ENCODE measurements around the gene GBX2. TPM values are rescaled to one million over a fixed set of nuclear protein-coding genes. Genes with fewer than 3 reads are reported as not detected.

The GBX2 gene
- total and polyA plus RNA-seq, 10 of the 15 experiments (the other 5 are each of a cell fraction or from before 2014, with no cell fraction given): not detected

GRCh38 chr2:236207472-236207871 lies 39.3 kb upstream of the GBX2 start (continued):
- no peak for TF ChIP-seq EGR1 (IDR thresholded peaks at IDR 0.05; ENCODE audit: borderline replicate concordance in 1 of 2, low read depth in 2 of 2, low read length in 2 of 2)
- TF ChIP-seq MXI1 (IDR thresholded peaks at IDR 0.05; ENCODE audit: low read depth, low read length): no peak
- TF ChIP-seq ZNF207 (IDR thresholded peaks at IDR 0.05; ENCODE audit: borderline replicate concordance): no peak
- TF ChIP-seq ATF2 (IDR thresholded peaks at IDR 0.05; ENCODE audit: low read length): no peak
- TF ChIP-seq TBL1XR1 (IDR thresholded peaks at IDR 0.05; ENCODE audit: low read depth, low read length): no peak
- TF ChIP-seq ZNF274 (IDR thresholded peaks at IDR 0.05; ENCODE audit: insufficient read depth, insufficient read length): no peak

- CTCF ChIA-PET: no interaction called here
- H3K79me2 ChIP-seq (ENCODE audit: control insufficient read depth, insufficient read depth, low read length): no peaks in the 10 kb centered on the region
- no peak overlapping the region for H3K27ac ChIP-seq (ENCODE audit: control insufficient read depth, insufficient read depth)
- 0% methylated on average over 2 of the region's 2 CpGs for WGBS (ENCODE audit: insufficient coverage, insufficient replicate concordance, low lambda C conversion rate, missing lambda C conversion rate)
- POLR2A ChIA-PET: no interaction called here
- intact Hi-C loops (cut with micrococcal nuclease; ENCODE audit: unreplicated experiment) (no loop called here), in situ Hi-C loops (cut with MboI) (no loop called here)
- H3K4me2 ChIP-seq (ENCODE audit: control insufficient read depth, insufficient read depth): no peak overlapping the region
- no TSS peak for BruUV-seq (replicated peaks)
- no peak overlapping the region for H2AFZ ChIP-seq (ENCODE audit: control insufficient read depth, low read depth, low read length)
- no peaks in the 10 kb centered on the region for H3K9me3 ChIP-seq (replicated peaks; ENCODE audit: control insufficient read depth, insufficient read depth, low read length)
- DNase-seq (ENCODE audit: low read depth, low spot score) (no peak), FAIRE-seq (no peak), ATAC-seq (no peak)
- H3K36me3 ChIP-seq (ENCODE audit: control insufficient read depth in 2 of 2, insufficient read depth in 2 of 2, low read length in 1 of 2): no peaks in the 10 kb centered on the region
- H3K27me3 ChIP-seq (replicated peaks in 1 of 2; ENCODE audit: control insufficient read depth in 2 of 2, insufficient read depth in 2 of 2, low read length in 1 of 2): peaks cover 0 to 2% of the 10 kb centered on the region in 2 experiments; a peak in 2 of 4 replicates
- SMC1A ChIA-PET (ENCODE audit: uncharacterized antibody, unreplicated experiment): no interaction called here
- no peaks in the 10 kb centered on the region for H3K4me1 ChIP-seq (ENCODE audit: control insufficient read depth, insufficient read depth, low read length)
- RAD21 ChIA-PET (ENCODE audit: unreplicated experiment): no interaction called here
- H4K20me1 ChIP-seq (ENCODE audit: control insufficient read depth, insufficient read depth): no peaks in the 10 kb centered on the region
- no peak overlapping the region for H3K4me3 ChIP-seq
- TF ChIP-seq MXI1 (IDR thresholded peaks at IDR 0.05; ENCODE audit: low read depth, low read length) (no peak), PAX8 (IDR thresholded peaks at IDR 0.05) (no peak), SPI1 (IDR thresholded peaks at IDR 0.05; ENCODE audit: borderline replicate concordance, insufficient read depth, low read depth, low read length) (no peak), DPF2 (IDR thresholded peaks at IDR 0.05) (no peak), EED (IDR thresholded peaks at IDR 0.05; ENCODE audit: low read depth) (no peak)
- H3K9ac ChIP-seq (ENCODE audit: control insufficient read depth, insufficient read depth, low read length): no peak overlapping the region
Observed at GRCh38 chr2:236205867-236206645, 37.9 kb upstream of the GBX2 start.

Data from GM12878 (cell line).